Left colon (tissue), 2 donors: ENCODE results near the gene CCDC88A. TPM values are rescaled to one million over a fixed set of nuclear protein-coding genes. Genes with fewer than 3 reads are reported as not detected.
"Not testable (repeated sequence)": the region's sequence is repeated elsewhere in the genome, so short reads cannot be mapped to it uniquely, and the experiment has no call there.

Source experiments
- ATAC-seq: fragments of 200-7000 bp; cut with Tn5 transposase; one replicate; pipeline ENCODE4 v1.9.1; 2020; ENCODE audit warnings: mild to moderate bottlenecking, moderate library complexity
- DNase-seq, 2 donors: peaks; one replicate each; pipeline ENCODE4 v3.0.0-alpha.2; 2020
- intact Hi-C, 2 donors: fragments of 100-400 bp; cut with DNase I in 1 of 2; cut with micrococcal nuclease in 1 of 2; formaldehyde crosslinking; loops; one replicate each; pipeline versions ENCODE4 v1.11.2 to v1.14.0; 2022; cut with DNase I, micrococcal nuclease
- total RNA-seq, 2 donors: library from RNA; stranded (reverse); fragmentation: NEBNext Ultra II Directional; extraction: Animal tissue kit (Norgen Biotek cat#: 25700); gene quantifications; one replicate each; pipeline ENCODE4 v1.2.1, GENCODE V29; 2021
- donor health status: DM: no; HTN: no; CAD: no.
- donor health status: DM: yes; HTN: yes; CAD: no.

The CCDC88A gene
- total RNA-seq, 2 donors from 2014 or later, result 5.5 to 13.4 TPM

DNA sequence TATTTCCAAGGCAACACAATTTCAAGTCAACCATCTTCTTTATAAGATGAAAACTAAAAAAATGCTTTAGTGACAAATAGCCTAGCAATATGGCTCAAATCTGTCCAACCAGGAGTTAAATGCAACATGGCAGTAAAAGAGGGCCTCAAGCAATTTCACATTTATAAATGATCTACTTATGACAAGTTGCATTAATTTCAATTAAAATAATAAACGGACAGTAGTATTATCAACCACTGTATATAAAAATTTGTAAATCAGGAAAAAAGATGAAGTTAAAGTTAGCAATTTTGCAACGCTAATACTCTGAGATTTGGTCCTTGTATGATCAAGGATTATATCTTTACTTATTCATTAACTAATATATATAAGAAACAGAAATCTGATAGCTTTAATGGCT, 19.3 kb downstream of the CCDC88A start:
- intact Hi-C loops, result no loop called here
- no peak for DNase-seq

DNA sequence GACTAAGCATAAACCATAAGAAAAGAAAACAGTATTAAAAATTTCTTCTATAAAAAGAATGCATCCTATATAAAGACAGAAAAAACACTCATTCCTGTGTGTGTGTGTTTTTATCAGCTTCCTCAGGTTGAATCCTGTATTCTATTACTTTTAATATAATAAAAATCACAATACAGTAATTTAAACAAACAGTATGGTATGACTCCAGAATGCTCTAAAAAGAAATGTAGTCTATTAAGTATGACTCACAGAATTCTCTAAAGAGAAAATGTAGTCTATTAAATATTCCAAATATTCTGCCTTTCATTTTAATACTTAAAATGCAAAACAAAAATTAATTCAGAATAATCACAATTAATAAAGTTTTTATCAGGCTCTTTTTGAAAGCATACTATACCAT, 19.8 kb downstream of the CCDC88A start:
- no peak for DNase-seq
- ATAC-seq, result no peak
- intact Hi-C loops, result no loop called here

More for the DNA sequence above, 19.3 kb downstream of the CCDC88A start:
- ATAC-seq, result no peak

- no peak for DNase-seq
- ATAC-seq, result no peak
- intact Hi-C loops, result no loop called here
Observed at GRCh38 chr2:55395724-55396605, 23.7 kb downstream of the CCDC88A start.

GRCh38 chr2:55391615-55392242, 27.9 kb downstream of the CCDC88A start:
- ATAC-seq (no peak), DNase-seq (no peak)
- intact Hi-C loops, result no loop called here

DNA sequence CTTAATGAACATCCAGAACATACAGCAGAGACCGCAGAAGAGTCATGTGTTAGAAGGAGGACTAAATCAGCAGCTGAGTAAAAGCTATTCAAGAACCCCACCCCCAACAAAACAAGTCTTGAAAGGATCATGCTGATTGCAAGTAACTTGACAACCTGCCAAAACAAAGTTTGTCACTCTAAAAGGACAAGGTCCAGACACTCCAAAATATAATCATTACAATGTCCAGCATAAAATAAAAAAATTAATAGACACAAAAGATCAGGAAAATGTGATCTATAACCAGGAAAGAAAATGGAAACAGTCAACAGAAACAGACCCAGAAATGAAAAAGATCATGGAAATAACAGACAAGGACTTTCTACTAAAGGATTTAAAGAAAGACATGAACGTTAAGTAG, 28.5 kb downstream of the CCDC88A start:
- DNase-seq (no peak), ATAC-seq (no peak)
- intact Hi-C loops, result no loop called here

DNA sequence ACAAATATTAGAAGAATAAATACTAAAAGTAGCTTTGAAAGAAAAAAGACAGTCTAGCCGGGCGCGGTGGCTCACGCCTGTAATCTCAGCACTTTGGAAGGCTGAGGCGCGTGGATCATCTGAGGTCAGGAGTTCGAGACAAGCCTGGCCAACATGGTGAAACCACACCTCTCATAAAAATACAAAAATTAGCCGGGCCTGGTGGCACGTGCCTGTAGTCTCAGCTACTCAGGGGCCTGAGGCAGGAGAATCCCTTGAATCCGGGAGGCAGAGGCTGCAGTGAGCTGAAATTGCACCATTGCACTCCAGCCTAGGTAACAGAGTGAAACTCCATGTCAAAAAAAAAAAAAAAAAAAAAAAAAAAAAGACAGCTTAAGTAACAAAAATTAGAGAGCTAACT, 34.1 kb downstream of the CCDC88A start:
- intact Hi-C loops, ATAC-seq, DNase-seq: not testable (repeated sequence)

DNA sequence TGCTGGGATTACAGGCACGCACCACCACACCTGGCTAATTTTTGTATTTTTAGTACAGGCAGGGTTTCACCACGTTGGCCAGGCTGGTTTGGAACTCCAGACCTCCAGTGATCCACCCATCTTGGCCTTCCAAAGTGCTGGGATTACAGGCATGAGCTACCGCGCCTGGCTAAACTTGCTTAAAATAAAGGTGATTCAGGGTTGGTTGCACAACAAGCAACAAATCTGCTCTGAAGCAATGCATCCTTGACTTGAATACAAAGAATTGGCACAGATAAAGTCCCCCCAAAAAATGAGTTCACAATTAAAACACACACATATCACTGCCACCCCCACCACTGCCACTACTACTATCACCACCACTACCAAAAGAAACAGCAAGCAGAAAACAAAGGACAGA, 34.9 kb downstream of the CCDC88A start:
- no peak for ATAC-seq
- DNase-seq, result no peak
- intact Hi-C loops, result no loop called here

GRCh38 chr2:55371376-55371775, 48.3 kb downstream of the CCDC88A start:
- intact Hi-C loops, result no loop called here
- DNase-seq (no peak), ATAC-seq (no peak)

- ATAC-seq (no peak), DNase-seq (no peak)
- intact Hi-C loops, result no loop called here
Observed at GRCh38 chr2:55370208-55370607, 49.4 kb downstream of the CCDC88A start.

- ATAC-seq, result no peak
- DNase-seq, result no peak
- intact Hi-C loops, result no loop called here
Observed at GRCh38 chr2:55365303-55365702, 54.4 kb downstream of the CCDC88A start.

GRCh38 chr2:55364189-55365055, 55.2 kb downstream of the CCDC88A start:
- ATAC-seq (no peak), DNase-seq (no peak)
- intact Hi-C loops, result no loop called here

- intact Hi-C loops, result no loop called here
- DNase-seq, result no peak
- ATAC-seq, result no peak
Observed at GRCh38 chr2:55363636-55364035, 56.0 kb downstream of the CCDC88A start.

DNA sequence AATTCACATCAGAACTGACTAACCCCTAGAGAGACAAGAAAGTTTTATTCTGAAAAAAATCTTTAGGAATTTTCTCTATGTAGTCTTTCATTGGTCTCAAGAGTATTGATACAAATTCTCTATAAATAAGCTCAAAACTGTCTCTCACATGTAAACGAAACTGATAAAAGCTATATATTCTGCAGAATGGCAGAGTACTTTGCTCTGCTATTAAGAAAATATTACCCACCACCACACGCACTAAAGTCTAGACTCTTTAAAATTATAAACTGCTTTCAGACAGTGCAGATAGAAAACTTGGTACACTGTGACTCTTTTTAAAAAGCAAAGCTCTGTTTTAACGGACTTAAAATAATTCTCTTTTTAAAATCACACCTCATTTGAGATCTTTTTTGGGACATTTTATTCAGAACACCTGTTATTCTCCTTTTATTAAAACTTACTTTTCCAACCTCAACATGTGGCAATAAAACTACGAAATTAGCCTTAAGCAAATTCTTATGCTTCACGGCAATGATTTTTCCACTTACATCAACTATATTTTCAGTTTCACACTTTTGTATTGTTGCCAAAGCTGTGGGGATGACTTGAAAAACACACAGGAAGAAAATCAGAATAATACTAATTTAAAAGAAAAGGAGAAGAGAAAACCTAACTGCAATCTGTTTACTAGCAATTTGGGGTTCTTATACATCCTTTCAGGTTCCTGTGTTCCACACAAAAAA, 58.0 kb downstream of the CCDC88A start:
- DNase-seq (no peak), ATAC-seq (no peak)
- intact Hi-C loops, result no loop called here

DNA sequence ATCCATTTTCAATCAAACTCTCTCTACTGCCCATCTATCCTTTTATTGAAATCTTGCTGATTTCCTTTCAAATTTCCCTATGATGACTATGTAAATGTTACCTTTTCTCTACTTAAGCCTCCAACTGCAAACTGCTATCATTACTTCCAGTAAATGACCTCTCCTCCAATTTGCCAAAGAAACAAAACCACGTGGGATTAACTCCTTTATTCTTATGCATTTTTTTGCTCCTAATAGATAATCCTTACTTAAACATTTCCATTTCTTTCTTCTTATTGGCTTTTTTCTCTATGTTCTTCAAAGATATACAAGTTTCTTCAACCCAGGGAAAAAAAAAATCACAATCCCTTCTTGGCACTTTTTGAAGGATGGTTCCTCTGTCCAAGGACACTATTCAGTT, 61.2 kb downstream of the CCDC88A start:
- no peak for DNase-seq
- no peak for ATAC-seq
- intact Hi-C loops, result no loop called here

GRCh38 chr2:55357927-55358326, 61.7 kb downstream of the CCDC88A start:
- intact Hi-C loops, result no loop called here
- DNase-seq (no peak), ATAC-seq (no peak)

- no peak for DNase-seq
- intact Hi-C loops, result no loop called here
- ATAC-seq, result no peak
Observed at GRCh38 chr2:55357164-55357563, 62.5 kb downstream of the CCDC88A start.

DNA sequence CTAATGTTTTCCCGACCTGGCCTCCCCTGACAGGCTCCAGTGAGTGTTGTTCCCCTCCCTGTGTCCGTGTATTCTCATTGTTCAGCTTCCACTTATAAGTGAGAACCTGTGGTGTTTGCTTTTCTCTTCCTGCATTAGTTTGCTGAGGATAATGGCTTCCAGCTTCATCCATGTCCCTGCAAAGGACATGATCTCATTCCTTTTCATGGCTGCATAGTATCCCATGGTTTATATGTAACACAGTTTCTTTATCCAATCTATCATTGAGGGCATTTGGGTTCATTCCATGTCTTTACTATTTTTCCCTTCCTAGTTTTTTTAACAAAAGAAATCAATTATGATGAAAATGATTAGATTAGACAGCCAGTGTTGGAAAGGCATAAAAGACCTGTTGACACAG, 63.5 kb downstream of the CCDC88A start:
- DNase-seq, intact Hi-C loops, ATAC-seq: not testable (repeated sequence)

DNA sequence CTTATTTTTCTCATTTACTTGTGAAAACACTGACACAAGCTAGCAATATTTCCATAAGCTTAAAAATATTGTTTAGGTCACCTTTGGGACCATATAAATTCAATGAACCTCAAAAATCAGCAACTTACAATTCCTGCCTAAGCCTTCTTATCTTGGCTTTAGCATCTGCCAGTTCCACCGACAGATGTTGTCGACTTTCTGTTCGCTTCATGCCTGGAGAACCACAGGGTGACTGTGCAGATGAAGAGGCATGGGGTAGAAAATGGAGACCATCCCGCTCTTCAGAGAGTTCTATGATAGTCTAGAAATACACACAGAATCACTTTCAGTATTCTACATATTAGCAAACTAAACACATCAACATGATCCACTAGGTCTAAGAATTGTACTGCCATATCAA, 64.2 kb downstream of the CCDC88A start:
- DNase-seq (no peak), ATAC-seq (no peak)
- intact Hi-C loops, result no loop called here

DNA sequence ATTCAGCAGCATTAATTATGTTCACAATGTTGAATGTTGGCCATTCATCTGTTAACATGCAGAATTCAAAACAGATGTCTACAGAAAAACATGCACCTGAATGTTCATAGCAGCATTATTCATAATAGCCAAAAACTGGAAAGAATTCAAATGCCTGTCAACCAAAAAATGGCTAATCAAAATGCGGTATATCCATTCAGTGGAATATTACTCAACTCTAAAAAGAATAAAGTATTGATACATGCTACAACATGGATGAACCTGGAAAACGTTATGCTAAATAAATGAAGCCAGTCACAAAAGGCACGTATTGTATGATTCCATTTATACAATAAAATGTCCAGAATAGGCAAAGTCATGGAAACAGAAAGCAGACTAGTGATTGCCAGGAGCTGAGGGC, 68.0 kb downstream of the CCDC88A start:
- intact Hi-C loops, result no loop called here
- no peak for ATAC-seq
- no peak for DNase-seq
